CD14-positive monocyte (primary cell): Measurements from ENCODE around the gene QPCTL. TPM values are rescaled to one million over a fixed set of nuclear protein-coding genes. Genes with fewer than 3 reads are reported as not detected.
"Not testable (repeated sequence)": the region's sequence is repeated elsewhere in the genome, so short reads cannot be mapped to it uniquely, and the experiment has no call there.

Source experiments
- DNase-seq, 3 donors: peaks; one replicate each; pipeline ENCODE4 v3.0.0-alpha.2; 2011 to 2022
- H2AFZ ChIP-seq: 2 replicates; pipeline ENCODE4 v1.6.0; 2012; ENCODE audit warnings: mild to moderate bottlenecking, low read depth, low read length, inconsistent platforms; ENCODE audit not compliant: insufficient read depth, poor library complexity, severe bottlenecking
- H3K27ac ChIP-seq, 2 donors: 1 replicate in 1 of 2; 2 replicates in 1 of 2; pipeline ENCODE4 v1.5.1; 2012 to 2013; ENCODE audit warnings: low read length in 2 of 2, control low read depth in 1 of 2, inconsistent platforms in 1 of 2, low read depth in 1 of 2, mild to moderate bottlenecking in 1 of 2
- H3K27me3 ChIP-seq, 2 donors: one replicate each; pipeline versions ENCODE4 v1.6.0 to v1.6.1; 2011 to 2013; ENCODE audit warnings: low read length in 2 of 2; ENCODE audit not compliant: control insufficient read depth in 2 of 2, insufficient read depth in 2 of 2
- H3K36me3 ChIP-seq, 2 donors: replicated peaks in 1 of 2; 1 replicate in 1 of 2; 2 replicates in 1 of 2; pipeline versions ENCODE4 v1.5.1 to v1.6.1; 2012 to 2013; ENCODE audit warnings: low read length in 2 of 2, control low read depth in 1 of 2, inconsistent platforms in 1 of 2, mild to moderate bottlenecking in 1 of 2; ENCODE audit not compliant: insufficient read depth in 2 of 2, control insufficient read depth in 1 of 2
- H3K4me1 ChIP-seq, 2 donors: 1 replicate in 1 of 2; 2 replicates in 1 of 2; pipeline versions ENCODE4 v1.5.1 to v1.6.1; 2012 to 2013; ENCODE audit warnings: low read length in 2 of 2, control low read depth in 1 of 2, inconsistent platforms in 1 of 2, mild to moderate bottlenecking in 1 of 2, moderate library complexity in 1 of 2; ENCODE audit not compliant: insufficient read depth in 2 of 2, control insufficient read depth in 1 of 2
- H3K4me2 ChIP-seq: replicated peaks from 2 replicates; pipeline ENCODE3; 2012; ENCODE audit warnings: low read length, moderate library complexity, mild to moderate bottlenecking; ENCODE audit not compliant: poor library complexity, severe bottlenecking; ENCODE audit errors: extremely low read depth
- H3K4me3 ChIP-seq, 3 experiments: fragments of 200-600 bp in 1 of 3; sonication (generic) in 1 of 3; replicated peaks in 1 of 3; 1 replicate in 2 of 3; 2 replicates in 1 of 3; pipeline ENCODE4 v1.5.1; 2011 to 2013; ENCODE audit warnings: low read length in 3 of 3, mild to moderate bottlenecking in 3 of 3, control low read depth in 2 of 3, low read depth in 2 of 3, inconsistent platforms in 1 of 3, moderate library complexity in 1 of 3
- H3K79me2 ChIP-seq: 2 replicates; pipeline ENCODE4 v1.6.0; 2012; ENCODE audit warnings: mild to moderate bottlenecking, control low read depth, inconsistent platforms, low read length, moderate library complexity; ENCODE audit not compliant: insufficient read depth
- H3K9ac ChIP-seq: 2 replicates; pipeline ENCODE4 v1.6.0; 2017; ENCODE audit warnings: low read length, mild to moderate bottlenecking; ENCODE audit not compliant: insufficient read depth, poor library complexity, severe bottlenecking
- H3K9me3 ChIP-seq, 2 donors: replicated peaks in 1 of 2; 1 replicate in 1 of 2; 2 replicates in 1 of 2; pipeline versions ENCODE4 v1.5.1 to v1.6.1; 2012 to 2013; ENCODE audit warnings: low read length in 2 of 2, control low read depth in 1 of 2; ENCODE audit not compliant: control insufficient read depth in 1 of 2, insufficient read depth in 1 of 2
- H4K20me1 ChIP-seq: 2 replicates; pipeline ENCODE4 v1.6.0; 2012; ENCODE audit warnings: mild to moderate bottlenecking, low read length, control low read depth, moderate library complexity; ENCODE audit not compliant: insufficient read depth
- H3K27ac Mint-ChIP-seq, 7 donors: one replicate each; pipeline ENCODE4 v1.8.0; 2020; ENCODE audit warnings: mild to moderate bottlenecking in 7 of 7, mixed read lengths in 7 of 7, moderate library complexity in 6 of 7, inconsistent platforms in 2 of 7
- H3K27me3 Mint-ChIP-seq, 3 donors: one replicate each; pipeline ENCODE4 v1.8.0; 2021 to 2022; ENCODE audit warnings: low read depth in 3 of 3, mild to moderate bottlenecking in 3 of 3, mixed read lengths in 3 of 3, moderate library complexity in 3 of 3, inconsistent platforms in 1 of 3
- H3K36me3 Mint-ChIP-seq, 2 donors: one replicate each; pipeline ENCODE4 v1.8.0; 2020; ENCODE audit warnings: mixed read lengths in 2 of 2, inconsistent platforms in 1 of 2, mild to moderate bottlenecking in 1 of 2
- H3K4me1 Mint-ChIP-seq: one replicate; pipeline ENCODE4 v1.8.0; 2020; ENCODE audit warnings: mild to moderate bottlenecking, mixed read lengths
- H3K4me3 Mint-ChIP-seq, 2 donors: one replicate each; pipeline ENCODE4 v1.8.0; 2020; ENCODE audit warnings: mild to moderate bottlenecking in 2 of 2, mixed read lengths in 2 of 2, moderate library complexity in 1 of 2
- H3K9me3 Mint-ChIP-seq, 7 donors: one replicate each; pipeline ENCODE4 v1.8.0; 2020 to 2022; ENCODE audit warnings: mixed read lengths in 7 of 7, mild to moderate bottlenecking in 6 of 7, moderate library complexity in 6 of 7, inconsistent platforms in 2 of 7
- WGBS: methylation state at CpG from one replicate; pipeline ENCODE4 v1.1.5; 2013; ENCODE audit warnings: missing lambda C conversion rate; ENCODE audit not compliant: insufficient coverage; 5-methylcytosine and 5-hydroxymethylcytosine counted together
- intact Hi-C, 2 donors: fragments of 100-400 bp; cut with micrococcal nuclease; formaldehyde crosslinking; loops; one replicate each; pipeline versions ENCODE4 v1.15.0 to v1.15.1; 2023
- polyA plus RNA-seq, 3 donors: library from polyadenylated mRNA; depleted of rRNA in 1 of 3; unstranded in 2 of 3; stranded (reverse) in 1 of 3; fragments of 300-500 nt in 2 of 3; fragments of >200 nt in 1 of 3; fragmentation: Illumina TruSeq in 2 of 3; gene quantifications; 1 replicate in 2 of 3; 2 replicates in 1 of 3; pipeline ENCODE4 v1.2.3, GENCODE V29; 2012 to 2021
- TF ChIP-seq, protein P1 (sequence below): fragments of 200-600 bp; IDR thresholded peaks from one replicate; pipeline ENCODE4 v1.8.0; 2022; ENCODE audit warnings: antibody characterized with exemption, mild to moderate bottlenecking

Gene QPCTL
- polyA plus RNA-seq, 3 donors, result 0.46 to 3.0 (median 0.90) TPM

GRCh38 chr19:45717131-45717982 is 24.9 kb downstream of the QPCTL start:
- peaks cover 62% of the 10 kb centered on the region for H3K79me2 ChIP-seq
- H2AFZ ChIP-seq, result peak overlapping the region; percentile 75
- Mint-ChIP-seq H3K4me3 (peak overlapping the region; percentile 93 to 98), H3K36me3 (peaks cover 15 to 40% of the 10 kb centered on the region in 2 donors), H3K27ac (peak overlapping the region; percentile 90 to 96 (median 93)), H3K9me3 (peaks cover 0 to 2% (median 0%) of the 10 kb centered on the region in 7 donors), H3K27me3 (peaks cover 0 to 3% (median 3%) of the 10 kb centered on the region in 3 donors), H3K4me1 (peaks cover 38% of the 10 kb centered on the region)
- H3K27me3 ChIP-seq, result no peaks in the 10 kb centered on the region
- peak overlapping the region; percentile 75 to 87 for H3K27ac ChIP-seq
- peak overlapping the region; percentile 67 for H3K9ac ChIP-seq
- WGBS, result under 1% methylated on average over 44 of the region's 51 CpGs
- peak overlapping the region; percentile 85 for H3K4me2 ChIP-seq
- intact Hi-C loops, result loop anchor here (1.0 to 2.0 kb wide), 2 partner anchors 13 to 24 kb away; partner anchors contain the start of gene FBXO46 (in 2 of the 2)
- peak; percentile 99 for DNase-seq
- TF ChIP-seq, protein P1, sequence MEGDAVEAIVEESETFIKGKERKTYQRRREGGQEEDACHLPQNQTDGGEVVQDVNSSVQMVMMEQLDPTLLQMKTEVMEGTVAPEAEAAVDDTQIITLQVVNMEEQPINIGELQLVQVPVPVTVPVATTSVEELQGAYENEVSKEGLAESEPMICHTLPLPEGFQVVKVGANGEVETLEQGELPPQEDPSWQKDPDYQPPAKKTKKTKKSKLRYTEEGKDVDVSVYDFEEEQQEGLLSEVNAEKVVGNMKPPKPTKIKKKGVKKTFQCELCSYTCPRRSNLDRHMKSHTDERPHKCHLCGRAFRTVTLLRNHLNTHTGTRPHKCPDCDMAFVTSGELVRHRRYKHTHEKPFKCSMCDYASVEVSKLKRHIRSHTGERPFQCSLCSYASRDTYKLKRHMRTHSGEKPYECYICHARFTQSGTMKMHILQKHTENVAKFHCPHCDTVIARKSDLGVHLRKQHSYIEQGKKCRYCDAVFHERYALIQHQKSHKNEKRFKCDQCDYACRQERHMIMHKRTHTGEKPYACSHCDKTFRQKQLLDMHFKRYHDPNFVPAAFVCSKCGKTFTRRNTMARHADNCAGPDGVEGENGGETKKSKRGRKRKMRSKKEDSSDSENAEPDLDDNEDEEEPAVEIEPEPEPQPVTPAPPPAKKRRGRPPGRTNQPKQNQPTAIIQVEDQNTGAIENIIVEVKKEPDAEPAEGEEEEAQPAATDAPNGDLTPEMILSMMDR, result no peak
- H3K9me3 ChIP-seq, result no peaks in the 10 kb centered on the region
- peaks cover 40% of the 10 kb centered on the region for H4K20me1 ChIP-seq
- H3K36me3 ChIP-seq, result peaks cover 9 to 23% of the 10 kb centered on the region in 2 donors
- peak overlapping the region; percentile 45 to 90 (median 49) for H3K4me3 ChIP-seq
- peaks cover 21 to 29% of the 10 kb centered on the region in 2 donors for H3K4me1 ChIP-seq

- Mint-ChIP-seq H3K27ac (peak overlapping the region; percentile 90 to 96 (median 93)), H3K9me3 (peaks cover 0 to 4% (median 0%) of the 10 kb centered on the region in 7 donors), H3K4me1 (peaks cover 38% of the 10 kb centered on the region), H3K4me3 (peak overlapping the region; percentile 93 to 98), H3K27me3 (peaks cover 0 to 3% (median 3%) of the 10 kb centered on the region in 3 donors), H3K36me3 (peaks cover 17 to 42% of the 10 kb centered on the region in 2 donors)
- Histone ChIP-seq H2AFZ (peak overlapping the region; percentile 75), H3K27ac (peak overlapping the region; percentile 75 to 87), H3K27me3 (no peaks in the 10 kb centered on the region), H3K9ac (peak overlapping the region; percentile 67), H3K4me2 (peak overlapping the region; percentile 85), H3K36me3 (peaks cover 5 to 19% of the 10 kb centered on the region in 2 donors), H3K9me3 (no peaks in the 10 kb centered on the region), H4K20me1 (peaks cover 43% of the 10 kb centered on the region), H3K4me3 (peak overlapping the region; percentile 41 to 90 (median 49)), H3K4me1 (peaks cover 21 to 29% of the 10 kb centered on the region in 2 donors), H3K79me2 (peaks cover 64% of the 10 kb centered on the region)
- WGBS, result 86% methylated on average over 8 of the region's 12 CpGs
- TF ChIP-seq, protein P1, result no peak
- DNase-seq, result no peak
- intact Hi-C loops, result loop anchor here (1.0 to 2.0 kb wide), 2 partner anchors 13 to 25 kb away; partner anchors contain the start of gene FBXO46 (in 2 of the 2)
These were observed 25.7 kb downstream of the QPCTL start for GRCh38 chr19:45717983-45718650.

- H3K9me3 Mint-ChIP-seq, H3K27me3 ChIP-seq, H2AFZ ChIP-seq, H3K27me3 Mint-ChIP-seq, intact Hi-C loops, H3K4me2 ChIP-seq, H3K4me3 Mint-ChIP-seq, H3K4me3 ChIP-seq, H3K27ac ChIP-seq, H3K9me3 ChIP-seq, DNase-seq, H3K9ac ChIP-seq: not testable (repeated sequence)
- Mint-ChIP-seq H3K27ac (peak overlapping the region in 3 of 7 donors; percentile 25 to 53 (median 30)), H3K36me3 (peaks cover 26 to 43% of the 10 kb centered on the region in 2 donors), H3K4me1 (peaks cover 36% of the 10 kb centered on the region)
- H3K36me3 ChIP-seq, result peaks cover 6 to 24% of the 10 kb centered on the region in 2 donors
- WGBS, result 98% methylated on average over 8 of the region's 11 CpGs
- peaks cover 64% of the 10 kb centered on the region for H3K79me2 ChIP-seq
- peaks cover 37% of the 10 kb centered on the region for H4K20me1 ChIP-seq
- peaks cover 21 to 29% of the 10 kb centered on the region in 2 donors for H3K4me1 ChIP-seq
These were observed 27.6 kb downstream of the QPCTL start for GRCh38 chr19:45720065-45720464.
